Psoas muscle (tissue), 8 donors: ENCODE measurements around the gene SPATA13. TPM values are rescaled to one million over a fixed set of nuclear protein-coding genes. Genes with fewer than 3 reads are reported as not detected.

Experiments used
- ATAC-seq, 4 donors: fragments of 200-7000 bp; cut with Tn5 transposase; one replicate each; pipeline ENCODE4 v1.9.1; 2020; ENCODE audit warnings: moderate library complexity in 3 of 4, mild to moderate bottlenecking in 2 of 4
- DNase-seq, 2 donors: peaks; one replicate each; pipeline ENCODE4 v3.0.0-alpha.2; 2020
- H3K27ac ChIP-seq: fragments of 200-600 bp; one replicate; pipeline ENCODE4 v1.8.0; 2022
- H3K27me3 ChIP-seq, 3 donors: fragments of 200-600 bp in 1 of 3; one replicate each; pipeline versions ENCODE4 v1.6.1 to v1.8.0; 2013 to 2022; ENCODE audit warnings: low read length in 2 of 3, mild to moderate bottlenecking in 2 of 3, moderate library complexity in 1 of 3; ENCODE audit not compliant: insufficient read depth in 3 of 3
- H3K36me3 ChIP-seq, 2 donors: fragments of 200-600 bp in 1 of 2; one replicate each; pipeline versions ENCODE4 v1.6.1 to v1.8.0; 2013 to 2022; ENCODE audit warnings: low read depth in 1 of 2, mild to moderate bottlenecking in 1 of 2, moderate library complexity in 1 of 2; ENCODE audit not compliant: insufficient read depth in 1 of 2
- H3K4me1 ChIP-seq: fragments of 200-600 bp; one replicate; pipeline ENCODE4 v1.8.0; 2022
- H3K4me3 ChIP-seq: fragments of 200-600 bp; one replicate; pipeline ENCODE4 v1.8.0; 2022; ENCODE audit warnings: mild to moderate bottlenecking
- H3K9me3 ChIP-seq: fragments of 200-600 bp; one replicate; pipeline ENCODE4 v1.8.0; 2022
- CTCF ChIP-seq: fragments of 200-600 bp; IDR thresholded peaks from one replicate; pipeline ENCODE4 v1.8.0; 2022; ENCODE audit warnings: antibody characterized with exemption
- whole genome bisulfite sequencing, 3 donors: extraction: QIAGEN DNeasy Blood & Tissue Kit; methylation state at CpG; one replicate each; pipeline versions ENCODE4 v1.1.6 to v1.1.7; 2013; 5-methylcytosine and 5-hydroxymethylcytosine counted together
- intact Hi-C, 2 donors: fragments of 100-400 bp; cut with DNase I; formaldehyde crosslinking; loops; one replicate each; pipeline versions ENCODE4 v1.11.0 to v1.14.2; 2022
- polyA plus RNA-seq, 3 donors: library from polyadenylated mRNA; stranded (reverse); fragments of 200-250 nt; gene quantifications; one replicate each; pipeline ENCODE4 v1.2.3, GENCODE V29; 2013
- total RNA-seq, 4 donors: library from RNA; stranded (reverse); fragmentation: NEBNext Ultra II Directional in 2 of 4; extraction: Animal tissue kit (Norgen Biotek cat#: 25700) in 2 of 4; gene quantifications; one replicate each; pipeline versions ENCODE4 v1.2.1 to v1.2.4, GENCODE V29; 2021 to 2023
- donor health status: healthy with polysubstance abuse.
- donor health status: DM: no; HTN: no; CAD: no; lungs with moderate emphysema.
- donor health status: Bipolar disorder and iron deficiency.
- donor health status: healthy.
- donor health status: DM: yes; HTN: yes; CAD: no.
- donor health status: DM: no; HTN: no; CAD: no.
- donor health status: DM: no; HTN: no; CAD: no.
- donor health status: DM: yes; HTN: yes; CAD: no.

The SPATA13 gene
- total and polyA plus RNA-seq, 7 donors: 0.87 to 5.8 (median 2.5) TPM

DNA sequence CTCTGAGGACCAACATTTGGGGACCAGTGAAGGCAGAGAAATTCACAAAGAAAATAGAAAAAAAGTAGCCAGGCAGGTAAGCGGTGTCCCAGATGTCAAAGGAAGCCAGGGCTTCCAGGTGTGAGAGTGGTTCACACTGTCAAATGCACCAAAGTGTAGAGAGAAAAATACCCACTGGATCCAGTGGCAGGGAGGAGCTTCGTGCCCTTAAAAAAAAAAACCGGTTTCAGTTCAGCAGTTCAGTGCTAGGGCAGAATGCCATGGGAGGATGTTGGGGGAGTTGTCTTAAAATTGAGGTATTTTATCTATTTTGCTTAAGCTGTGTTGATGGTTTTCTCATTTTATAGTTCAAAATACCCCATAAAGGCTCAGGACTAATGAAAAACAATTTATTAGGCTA, 101.0 kb downstream of the SPATA13 start:
- no peaks in the 10 kb centered on the region for H3K36me3 ChIP-seq
- no peak for TF ChIP-seq CTCF
- no peak overlapping the region for H3K27ac ChIP-seq
- no peak for DNase-seq
- no peak overlapping the region for H3K4me3 ChIP-seq
- H3K9me3 ChIP-seq: no peaks in the 10 kb centered on the region
- intact Hi-C loops: no loop called here
- no peak for ATAC-seq
- 50 to 66% (median 57%) methylated on average over 3 of the region's 3 CpGs for WGBS, 3 donors
- no peaks in the 10 kb centered on the region for H3K4me1 ChIP-seq
- peaks cover 0 to 1% (median 0%) of the 10 kb centered on the region in 3 donors for H3K27me3 ChIP-seq

GRCh38 chr13:24263632-24264031, 103.1 kb downstream of the SPATA13 start:
- TF ChIP-seq CTCF: no peak
- intact Hi-C loops: no loop called here
- WGBS, 3 donors: 31 to 36% (median 33%) methylated on average over 4 of the region's 4 CpGs
- ATAC-seq: no peak
- H3K27ac ChIP-seq: no peak overlapping the region
- H3K27me3 ChIP-seq: peaks cover 0 to 1% (median 0%) of the 10 kb centered on the region in 3 donors
- H3K4me3 ChIP-seq: no peak overlapping the region
- no peaks in the 10 kb centered on the region for H3K36me3 ChIP-seq
- no peaks in the 10 kb centered on the region for H3K9me3 ChIP-seq
- DNase-seq: no peak
- H3K4me1 ChIP-seq: no peaks in the 10 kb centered on the region

GRCh38 chr13:24264976-24265375, 104.5 kb downstream of the SPATA13 start:
- H3K4me3 ChIP-seq: no peak overlapping the region
- 89% methylated on average over 8 of the region's 8 CpGs for WGBS, 3 donors
- ATAC-seq (no peak), DNase-seq (no peak)
- no peaks in the 10 kb centered on the region for H3K9me3 ChIP-seq
- no peak for TF ChIP-seq CTCF
- no peak overlapping the region for H3K27ac ChIP-seq
- peaks cover 0 to under 1% (median 0%) of the 10 kb centered on the region in 3 donors for H3K27me3 ChIP-seq
- no peaks in the 10 kb centered on the region for H3K36me3 ChIP-seq
- H3K4me1 ChIP-seq: no peaks in the 10 kb centered on the region
- intact Hi-C loops: no loop called here

DNA sequence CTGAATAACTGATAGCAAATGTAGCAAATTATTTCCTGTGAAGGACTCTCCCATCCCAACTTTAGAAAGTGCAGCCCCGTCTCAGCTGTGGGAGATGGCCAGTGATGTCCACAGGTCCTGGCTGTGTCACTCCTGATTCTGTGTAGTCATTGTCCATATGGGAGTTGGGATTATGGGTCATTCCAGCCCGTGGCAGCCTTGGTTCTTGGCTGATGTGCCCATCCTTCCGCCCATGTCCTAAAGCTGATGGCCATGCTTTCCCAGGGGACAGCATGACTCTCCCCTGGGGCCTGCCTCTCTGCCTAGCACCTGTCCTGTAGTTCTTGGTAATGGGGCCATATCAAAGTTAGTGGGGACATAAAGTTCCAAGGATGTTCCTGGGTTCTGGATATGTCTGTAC, 104.9 kb downstream of the SPATA13 start:
- no peaks in the 10 kb centered on the region for H3K27me3 ChIP-seq
- no peak for ATAC-seq
- WGBS, 3 donors: 82 to 95% (median 84%) methylated on average over 3 of the region's 3 CpGs

More for the DNA sequence above, 104.9 kb downstream of the SPATA13 start:
- no peaks in the 10 kb centered on the region for H3K4me1 ChIP-seq
- H3K27ac ChIP-seq: no peak overlapping the region
- no peak for TF ChIP-seq CTCF
- DNase-seq: no peak
- no peak overlapping the region for H3K4me3 ChIP-seq
- H3K9me3 ChIP-seq: no peaks in the 10 kb centered on the region
- H3K36me3 ChIP-seq: no peaks in the 10 kb centered on the region
- intact Hi-C loops: no loop called here
